ENCODE data around the gene XIRP2.

GRCh38 chr2:166844111-166844510, 44.2 kb upstream of the XIRP2 start:
- TF ChIP-seq POLR2AphosphoS5 (IDR thresholded peaks at IDR 0.05) (no peak), CTCF (IDR thresholded peaks at IDR 0.05) (no peak)

All from prostate gland (tissue), 2 donors.